ENCODE results near the gene MMP28.
"Not testable (repeated sequence)": the region's sequence is repeated elsewhere in the genome, so short reads cannot be mapped to it uniquely, and the experiment has no call there.

Gene MMP28

GRCh38 chr17:35765756-35766488 lies 29.5 kb downstream of the MMP28 start:
- no peak for DNase-seq (ENCODE audit: low read depth)

- DNase-seq (ENCODE audit: low read depth), result no peak
These were observed 30.2 kb downstream of the MMP28 start for GRCh38 chr17:35765086-35765710.

GRCh38 chr17:35764123-35764991 lies 31.1 kb downstream of the MMP28 start:
- peak; percentile 75 for DNase-seq (ENCODE audit: low read depth)

GRCh38 chr17:35763767-35764122 lies 31.7 kb downstream of the MMP28 start:
- no peak for DNase-seq (ENCODE audit: low read depth)

GRCh38 chr17:35761601-35762000 lies 33.8 kb downstream of the MMP28 start:
- DNase-seq (ENCODE audit: low read depth), result no peak

- no peak for DNase-seq (ENCODE audit: low read depth)
These were observed 34.9 kb downstream of the MMP28 start, which contains the start of gene C17orf50 for GRCh38 chr17:35760587-35760986. C17orf50 (plus strand) TSS chr17:35760887; CDS start chr17:35760942, 55 bp downstream.

GRCh38 chr17:35757243-35757642 lies 38.2 kb downstream of the MMP28 start:
- DNase-seq (ENCODE audit: low read depth), result no peak

- DNase-seq (ENCODE audit: low read depth), result no peak
These were observed 42.3 kb downstream of the MMP28 start, which contains the start of gene GAS2L2 for GRCh38 chr17:35752945-35753764. GAS2L2 (minus strand) TSS chr17:35753239; CDS start chr17:35752850, 389 bp downstream.

GRCh38 chr17:35752471-35752870 lies 43.0 kb downstream of the MMP28 start:
- DNase-seq (ENCODE audit: low read depth), result no peak

- not testable (repeated sequence) for DNase-seq (ENCODE audit: low read depth)
These were observed 43.9 kb downstream of the MMP28 start for GRCh38 chr17:35751541-35751940.

GRCh38 chr17:35750526-35751395 lies 44.7 kb downstream of the MMP28 start:
- DNase-seq (ENCODE audit: low read depth), result no peak

GRCh38 chr17:35749560-35750412 lies 45.7 kb downstream of the MMP28 start:
- no peak for DNase-seq (ENCODE audit: low read depth)

- DNase-seq (ENCODE audit: low read depth), result no peak
These were observed 46.5 kb downstream of the MMP28 start for GRCh38 chr17:35748979-35749378.

- no peak for DNase-seq (ENCODE audit: low read depth)
These were observed 47.0 kb downstream of the MMP28 start for GRCh38 chr17:35748341-35748841.

GRCh38 chr17:35747540-35748017 lies 47.9 kb downstream of the MMP28 start:
- DNase-seq (ENCODE audit: low read depth), result peak; percentile 71

GRCh38 chr17:35745749-35746320 lies 49.6 kb downstream of the MMP28 start:
- no peak for DNase-seq (ENCODE audit: low read depth)

- no peak for DNase-seq (ENCODE audit: low read depth)
These were observed 50.2 kb downstream of the MMP28 start for GRCh38 chr17:35745246-35745645.

GRCh38 chr17:35744830-35745229 lies 50.6 kb downstream of the MMP28 start:
- no peak for DNase-seq (ENCODE audit: low read depth)

Data from stimulated activated CD8-positive, alpha-beta memory T cell treated with anti-CD3 and anti-CD28 coated beads, Interleukin-15, amount 100 ng/mL, for 1 hour (primary cell).